ENCODE data around the gene RAC2.

Gene RAC2

DNA sequence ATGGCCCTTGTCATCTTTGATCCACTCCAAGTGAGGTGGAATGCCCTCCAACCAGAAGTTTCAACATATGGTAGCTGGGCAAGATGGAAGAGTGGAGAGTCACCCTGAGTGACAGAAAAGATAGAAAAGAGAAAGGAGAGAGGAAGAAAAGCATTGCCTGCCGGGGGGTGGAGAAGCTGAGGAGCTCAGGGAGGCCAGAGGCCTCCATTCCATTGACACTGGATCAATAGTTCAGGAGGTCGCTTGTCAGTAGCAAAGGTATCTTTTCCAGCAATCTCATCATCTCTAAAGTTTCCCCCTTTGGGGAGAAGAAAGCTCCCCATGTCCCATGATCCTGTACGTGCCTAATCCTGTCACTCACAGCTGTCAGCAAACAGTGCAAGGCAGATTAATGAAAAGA lies 49.3 kb downstream of the RAC2 start:
- Histone ChIP-seq H3K79me2 (ENCODE audit: insufficient read depth, low read depth) (no peaks in the 10 kb centered on the region; the same call in 1 of the 2 replicates), H3K4me1 (ENCODE audit: low read depth, poor library complexity, severe bottlenecking) (peaks cover 37% of the 10 kb centered on the region), H3K36me3 (ENCODE audit: insufficient read depth) (no peaks in the 10 kb centered on the region), H3K9ac (no peak overlapping the region), H3K4me2 (no peak overlapping the region), H3K27ac (no peak overlapping the region), H3K27me3 (ENCODE audit: insufficient read depth, low read depth) (no peaks in the 10 kb centered on the region), H4K20me1 (ENCODE audit: insufficient read depth) (no peaks in the 10 kb centered on the region), H2AFZ (ENCODE audit: low read depth) (no peak overlapping the region), H3K4me3 (IDR thresholded peaks at IDR 0.05; ENCODE audit: insufficient read depth, low read depth, low read length) (no peak overlapping the region)
- TF ChIP-seq, protein P1, sequence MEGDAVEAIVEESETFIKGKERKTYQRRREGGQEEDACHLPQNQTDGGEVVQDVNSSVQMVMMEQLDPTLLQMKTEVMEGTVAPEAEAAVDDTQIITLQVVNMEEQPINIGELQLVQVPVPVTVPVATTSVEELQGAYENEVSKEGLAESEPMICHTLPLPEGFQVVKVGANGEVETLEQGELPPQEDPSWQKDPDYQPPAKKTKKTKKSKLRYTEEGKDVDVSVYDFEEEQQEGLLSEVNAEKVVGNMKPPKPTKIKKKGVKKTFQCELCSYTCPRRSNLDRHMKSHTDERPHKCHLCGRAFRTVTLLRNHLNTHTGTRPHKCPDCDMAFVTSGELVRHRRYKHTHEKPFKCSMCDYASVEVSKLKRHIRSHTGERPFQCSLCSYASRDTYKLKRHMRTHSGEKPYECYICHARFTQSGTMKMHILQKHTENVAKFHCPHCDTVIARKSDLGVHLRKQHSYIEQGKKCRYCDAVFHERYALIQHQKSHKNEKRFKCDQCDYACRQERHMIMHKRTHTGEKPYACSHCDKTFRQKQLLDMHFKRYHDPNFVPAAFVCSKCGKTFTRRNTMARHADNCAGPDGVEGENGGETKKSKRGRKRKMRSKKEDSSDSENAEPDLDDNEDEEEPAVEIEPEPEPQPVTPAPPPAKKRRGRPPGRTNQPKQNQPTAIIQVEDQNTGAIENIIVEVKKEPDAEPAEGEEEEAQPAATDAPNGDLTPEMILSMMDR (conservative IDR thresholded peaks at IDR 0.05; ENCODE audit: low read depth, low read length) = no peak

DNA sequence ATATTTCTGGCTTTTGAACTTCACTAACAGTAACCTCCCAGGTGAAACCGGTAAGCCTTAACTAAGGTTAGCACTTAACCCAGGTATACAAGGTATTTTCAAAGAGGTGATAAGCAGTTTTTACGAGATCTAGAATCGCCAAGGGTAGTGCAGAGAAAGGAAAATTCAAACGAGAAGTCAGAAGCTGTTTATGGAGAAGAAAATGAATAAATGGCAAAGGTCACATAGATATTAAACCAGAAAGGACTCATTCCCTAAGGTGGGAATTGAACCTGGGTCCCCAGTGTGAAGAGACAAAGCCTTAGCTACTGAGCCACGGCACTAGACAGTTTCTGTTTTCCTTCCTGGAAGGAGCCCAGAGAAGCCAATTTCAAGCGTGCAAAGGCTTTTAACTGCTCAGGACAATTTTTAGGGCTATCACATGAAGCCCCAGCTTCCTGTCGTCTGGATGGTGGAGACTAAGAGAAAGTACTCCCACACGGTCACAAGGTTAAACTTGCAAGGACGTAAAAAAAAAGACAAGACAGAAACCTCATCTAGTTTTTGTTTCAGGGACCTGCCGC lies 50.4 kb downstream of the RAC2 start:
- Histone ChIP-seq H2AFZ (ENCODE audit: low read depth) (no peak overlapping the region), H3K4me1 (ENCODE audit: low read depth, poor library complexity, severe bottlenecking) (peaks cover 34% of the 10 kb centered on the region), H3K9ac (no peak overlapping the region), H3K4me2 (peak overlapping the region; percentile 21; the same call in 1 of the 2 replicates), H3K79me2 (ENCODE audit: insufficient read depth, low read depth) (no peaks in the 10 kb centered on the region; the same call in 1 of the 2 replicates), H4K20me1 (ENCODE audit: insufficient read depth) (no peaks in the 10 kb centered on the region), H3K36me3 (ENCODE audit: insufficient read depth) (no peaks in the 10 kb centered on the region), H3K27me3 (ENCODE audit: insufficient read depth, low read depth) (no peaks in the 10 kb centered on the region), H3K27ac (peak overlapping the region; percentile 5; the same call in 1 of the 2 replicates), H3K4me3 (IDR thresholded peaks at IDR 0.05; ENCODE audit: insufficient read depth, low read depth, low read length) (no peak overlapping the region)
- TF ChIP-seq, protein P1 (conservative IDR thresholded peaks at IDR 0.05; ENCODE audit: low read depth, low read length) = no peak

DNA sequence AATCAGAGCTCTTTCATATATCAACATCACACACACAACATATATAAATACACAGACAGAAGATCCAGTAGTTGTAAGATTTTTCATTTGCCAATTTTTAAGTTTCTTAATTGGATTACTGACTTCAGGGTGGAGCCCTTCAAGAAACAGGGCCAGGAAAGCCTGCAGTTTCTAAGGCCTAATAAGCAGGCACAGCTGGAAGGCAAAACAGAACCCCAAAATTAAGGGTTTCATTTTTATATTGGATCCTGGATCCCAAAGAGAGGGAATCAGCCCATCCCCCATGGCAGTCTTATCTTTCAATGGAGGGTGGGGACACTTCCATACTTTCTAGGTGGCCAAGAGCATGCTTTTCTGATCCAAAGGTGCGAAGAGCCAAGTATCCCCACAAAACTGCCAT lies 51.3 kb downstream of the RAC2 start:
- no peak overlapping the region for H3K4me3 ChIP-seq (IDR thresholded peaks at IDR 0.05; ENCODE audit: insufficient read depth, low read depth, low read length)
- TF ChIP-seq, protein P1 (conservative IDR thresholded peaks at IDR 0.05; ENCODE audit: low read depth, low read length) = no peak
- H3K4me2 ChIP-seq = no peak overlapping the region
- no peaks in the 10 kb centered on the region for H3K27me3 ChIP-seq (ENCODE audit: insufficient read depth, low read depth)
- H4K20me1 ChIP-seq (ENCODE audit: insufficient read depth) = no peaks in the 10 kb centered on the region
- no peak overlapping the region for H3K9ac ChIP-seq
- H3K27ac ChIP-seq = no peak overlapping the region
- peaks cover 27% of the 10 kb centered on the region for H3K4me1 ChIP-seq (ENCODE audit: low read depth, poor library complexity, severe bottlenecking)
- H2AFZ ChIP-seq (ENCODE audit: low read depth) = no peak overlapping the region
- H3K79me2 ChIP-seq (ENCODE audit: insufficient read depth, low read depth) = no peaks in the 10 kb centered on the region
- no peaks in the 10 kb centered on the region for H3K36me3 ChIP-seq (ENCODE audit: insufficient read depth)

DNA sequence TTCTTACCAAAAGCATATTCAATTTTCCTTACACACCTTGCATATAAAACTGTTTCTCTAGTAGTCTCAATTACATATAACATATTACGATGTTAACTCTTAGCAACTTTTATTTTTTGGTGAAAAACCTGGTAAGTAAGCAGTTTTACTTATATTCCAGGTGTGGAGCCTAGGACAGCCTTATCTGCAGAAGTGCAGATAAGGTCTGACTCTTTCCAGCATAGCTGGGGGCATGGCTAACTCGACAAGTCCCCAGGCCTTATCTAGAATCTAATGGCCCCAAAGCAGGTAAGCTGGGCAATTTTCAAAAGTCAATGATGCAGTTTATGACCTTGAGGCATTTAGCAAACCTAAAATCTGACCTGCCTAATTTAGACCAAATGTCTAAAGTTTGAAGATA lies 51.9 kb downstream of the RAC2 start:
- no peak overlapping the region for H3K4me2 ChIP-seq
- H2AFZ ChIP-seq (ENCODE audit: low read depth) = no peak overlapping the region
- peaks cover 25% of the 10 kb centered on the region for H3K4me1 ChIP-seq (ENCODE audit: low read depth, poor library complexity, severe bottlenecking)
- no peaks in the 10 kb centered on the region for H3K79me2 ChIP-seq (ENCODE audit: insufficient read depth, low read depth)
- TF ChIP-seq, protein P1 (conservative IDR thresholded peaks at IDR 0.05; ENCODE audit: low read depth, low read length) = no peak
- H4K20me1 ChIP-seq (ENCODE audit: insufficient read depth) = no peaks in the 10 kb centered on the region
- no peaks in the 10 kb centered on the region for H3K27me3 ChIP-seq (ENCODE audit: insufficient read depth, low read depth)
- H3K4me3 ChIP-seq (IDR thresholded peaks at IDR 0.05; ENCODE audit: insufficient read depth, low read depth, low read length) = no peak overlapping the region
- no peak overlapping the region for H3K27ac ChIP-seq
- no peak overlapping the region for H3K9ac ChIP-seq
- H3K36me3 ChIP-seq (ENCODE audit: insufficient read depth) = no peaks in the 10 kb centered on the region

Measured in KMS-11 (cell line).